HG02840 (cell line): ENCODE measurements around the gene EOMES.

ENCODE experiments used
- ATAC-seq: cut with Tn5 transposase; IDR thresholded peaks from one replicate; pipeline ENCODE4 v1.9.1; 2021; ENCODE audit warnings: mild to moderate bottlenecking, moderate library complexity, moderate number of reproducible peaks; ENCODE audit not compliant: unreplicated experiment, low FRiP score

EOMES gene

DNA sequence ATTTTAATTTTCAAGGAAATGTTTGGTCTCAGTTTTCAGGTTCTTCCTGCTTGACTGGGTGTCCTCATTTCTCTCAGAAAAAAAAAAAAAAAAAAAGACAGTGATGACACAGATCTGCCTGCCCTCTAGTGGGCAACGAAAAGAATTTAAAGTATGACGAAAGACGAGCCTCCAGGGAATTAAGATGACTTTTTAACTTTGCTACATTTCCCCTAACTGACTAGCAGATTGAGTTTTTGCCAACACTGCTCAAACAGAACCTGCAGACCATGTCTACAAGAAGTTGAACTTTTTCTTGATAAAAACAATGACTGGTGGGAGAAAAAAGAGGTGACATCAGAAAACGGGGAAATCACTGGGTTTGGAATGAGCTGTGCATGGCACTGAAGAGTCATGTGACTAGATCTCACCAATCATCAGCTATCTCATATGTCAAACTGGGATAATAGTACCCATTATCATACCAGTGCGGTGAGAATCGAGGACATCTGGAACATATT is 40.8 kb downstream of the EOMES start:
- no peak for ATAC-seq

DNA sequence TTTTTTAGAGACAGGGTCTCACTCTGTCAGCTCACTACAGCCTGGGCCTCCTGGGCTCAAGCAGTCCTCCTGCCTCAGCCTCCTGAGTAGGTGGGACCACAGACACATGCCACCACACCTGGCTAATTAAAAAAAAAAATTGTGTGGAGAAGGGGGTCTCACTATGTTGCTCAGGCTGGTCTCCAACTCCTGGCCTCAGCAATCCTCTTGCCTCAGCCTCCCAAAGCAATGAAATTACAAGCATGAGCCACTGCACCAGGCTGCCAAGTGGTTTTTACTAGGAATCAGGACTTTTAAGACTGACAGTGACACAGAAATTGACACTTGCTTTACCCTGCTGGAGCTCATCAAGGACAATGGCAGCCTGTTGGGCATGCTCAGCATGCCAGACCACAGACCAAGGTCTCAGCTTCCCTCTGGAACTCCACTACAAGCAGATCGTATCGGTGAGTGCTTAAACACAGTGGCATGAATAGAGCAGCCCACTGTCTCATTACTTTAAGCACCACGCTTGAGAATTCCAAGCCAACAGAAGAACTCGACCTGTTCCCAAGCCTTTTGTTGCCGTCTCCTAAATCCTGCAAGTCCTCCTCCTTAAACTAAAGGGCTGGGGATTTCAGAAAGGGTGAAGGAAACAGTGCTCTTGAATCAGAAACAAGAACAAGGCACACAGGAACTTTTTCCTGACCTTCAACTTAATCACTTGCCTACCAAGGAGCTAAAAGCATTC is 41.4 kb downstream of the EOMES start:
- ATAC-seq = no peak

DNA sequence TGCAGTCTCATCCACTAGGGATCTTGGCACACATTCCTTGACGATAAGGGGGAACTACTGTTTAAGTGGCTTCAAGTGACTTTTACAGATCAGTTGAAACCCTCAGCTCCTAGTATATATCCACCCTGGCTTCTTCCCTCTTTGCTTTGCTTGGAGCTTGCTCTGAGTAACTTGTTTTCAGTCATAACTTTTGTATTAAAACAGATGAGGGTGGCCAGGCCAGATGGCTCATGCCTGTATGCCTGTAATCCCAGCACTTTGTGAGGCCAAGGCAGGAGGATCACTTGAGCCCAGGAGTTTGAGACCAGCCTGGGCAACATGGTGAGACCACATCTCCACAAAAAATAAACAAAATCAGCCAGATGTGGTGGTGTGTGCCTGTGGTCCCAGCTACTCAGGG is 42.4 kb downstream of the EOMES start:
- ATAC-seq = no peak

DNA sequence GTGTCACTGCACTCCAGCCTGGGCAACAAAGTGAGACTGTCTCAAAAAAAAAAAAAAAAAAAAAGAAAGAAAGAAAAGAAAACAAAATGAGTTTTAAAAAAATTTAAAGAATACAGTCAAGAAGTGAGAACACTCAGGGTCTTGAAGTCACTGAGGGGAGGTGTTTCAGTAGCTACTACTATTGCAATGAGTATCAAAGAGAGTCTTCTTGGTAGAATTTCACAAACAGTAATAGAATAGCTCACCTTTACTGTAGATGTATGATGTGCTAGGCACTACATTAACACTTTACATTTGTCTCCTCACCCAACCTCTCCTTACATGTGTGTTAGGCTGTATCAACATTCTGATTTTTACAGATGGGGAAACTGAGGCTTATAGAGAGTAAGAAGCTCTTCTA is 43.9 kb downstream of the EOMES start:
- ATAC-seq = no peak

DNA sequence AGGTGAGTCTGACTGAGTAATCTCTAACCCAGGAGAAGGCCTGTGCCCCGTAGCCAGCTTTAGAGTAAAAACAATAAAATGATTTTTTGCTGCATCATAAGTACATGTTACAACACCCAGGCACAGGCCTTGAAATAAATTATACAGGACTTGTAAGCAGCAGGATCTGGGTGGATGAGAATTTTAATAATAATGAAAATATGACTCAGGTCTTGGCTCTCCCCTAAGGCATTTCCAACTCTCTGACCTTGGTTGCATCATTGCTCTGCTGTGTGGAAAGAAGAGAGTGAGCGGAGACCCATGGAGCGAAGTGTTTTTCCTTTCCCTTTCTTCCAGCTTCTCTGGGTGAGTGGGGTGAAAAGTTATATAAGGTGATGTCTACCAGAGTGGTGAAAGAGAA is 44.6 kb downstream of the EOMES start:
- no peak for ATAC-seq

DNA sequence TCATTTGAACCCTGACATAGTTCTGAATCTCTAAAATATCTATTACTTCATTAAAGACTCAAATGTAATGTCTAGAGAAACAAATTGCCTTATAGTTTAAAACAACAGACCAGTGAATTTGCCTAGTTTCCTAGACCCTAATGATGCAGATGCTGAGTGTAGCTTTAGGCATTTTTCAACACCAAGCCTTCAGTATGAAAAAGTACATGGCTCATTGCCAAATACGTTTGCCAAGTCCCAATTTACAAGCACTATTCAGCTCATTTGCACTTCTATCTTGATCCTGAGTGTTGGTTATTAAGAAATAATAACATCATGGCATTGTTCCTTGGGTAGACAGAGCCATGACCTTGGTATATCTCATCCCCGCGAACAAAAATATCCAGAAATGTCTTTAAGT is 46.8 kb downstream of the EOMES start:
- ATAC-seq = no peak

DNA sequence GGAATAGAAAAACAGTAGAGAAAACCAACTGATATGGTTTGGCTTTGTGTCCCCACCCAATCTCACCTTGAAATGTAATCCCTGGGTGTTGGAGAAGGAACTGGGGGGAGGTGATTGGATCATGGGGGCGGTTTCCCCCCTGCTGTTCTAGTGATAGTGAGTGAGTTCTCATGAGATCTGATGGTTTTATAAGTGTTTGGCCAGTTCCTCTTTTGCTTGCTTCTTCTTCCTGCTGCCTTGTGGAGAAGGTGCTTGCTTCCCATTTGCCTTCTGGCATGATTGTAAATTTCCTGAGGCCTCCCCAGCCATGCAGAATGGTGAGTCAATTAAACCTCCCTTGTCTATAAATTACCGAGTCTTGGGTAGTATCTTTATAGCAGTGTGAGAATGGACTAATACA is 48.4 kb downstream of the EOMES start:
- no peak for ATAC-seq

DNA sequence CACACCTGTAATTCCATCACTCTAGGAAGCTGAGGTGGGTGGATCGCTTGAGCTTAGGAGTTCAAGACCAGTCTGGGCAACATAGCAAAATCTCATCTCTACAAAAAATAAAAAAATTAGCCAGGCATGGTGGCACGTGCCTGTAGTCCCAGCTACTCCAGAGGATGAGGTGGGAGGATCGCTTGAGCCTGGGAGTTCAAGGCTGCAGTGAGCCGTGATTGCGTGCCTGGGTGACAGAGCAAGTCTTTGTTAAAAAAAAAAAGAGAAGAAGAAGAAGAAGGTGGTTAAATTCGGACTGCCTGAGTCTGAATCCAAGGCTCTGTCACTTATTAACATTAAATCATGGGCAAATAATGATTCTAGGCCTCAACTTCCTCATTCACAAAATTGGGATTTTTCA is 51.0 kb downstream of the EOMES start:
- ATAC-seq = no peak

DNA sequence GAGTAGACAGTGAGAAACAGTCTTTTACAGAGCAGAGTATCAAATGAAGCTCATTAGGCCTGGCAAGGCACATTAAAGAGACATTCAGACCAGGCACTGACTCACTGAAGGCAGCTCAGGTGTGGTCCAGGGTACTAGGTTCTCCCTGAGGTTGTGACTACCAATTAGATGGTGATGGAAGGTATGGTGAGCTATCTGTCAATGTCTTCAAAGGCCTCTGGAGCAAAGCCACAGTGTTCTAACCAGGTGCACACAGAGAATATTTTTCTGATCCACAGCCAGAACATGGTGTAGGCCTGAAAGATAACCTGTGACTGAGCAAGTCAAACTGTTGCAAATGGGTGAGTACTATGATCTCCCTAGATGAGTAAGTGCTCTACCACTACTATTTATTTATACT is 51.5 kb downstream of the EOMES start:
- no peak for ATAC-seq

DNA sequence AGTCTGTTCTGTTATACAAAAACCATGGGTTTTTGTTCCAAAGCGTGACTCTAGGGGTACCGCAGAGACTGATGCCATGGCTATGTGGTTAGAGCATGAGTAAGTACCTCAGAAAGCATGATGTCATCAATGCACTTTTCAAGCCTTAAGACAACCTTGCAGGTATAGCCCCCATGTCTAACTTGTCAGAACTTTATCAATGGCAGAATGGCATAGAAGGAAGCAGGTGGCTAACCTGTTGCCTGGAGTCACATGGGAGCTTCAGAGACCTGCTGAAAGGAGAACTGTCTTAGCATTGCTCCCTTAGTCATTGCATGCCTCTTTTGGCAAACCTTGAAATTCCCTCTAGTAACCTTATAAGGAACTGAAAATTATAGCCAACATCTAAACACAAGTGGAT is 52.5 kb downstream of the EOMES start:
- ATAC-seq = no peak

DNA sequence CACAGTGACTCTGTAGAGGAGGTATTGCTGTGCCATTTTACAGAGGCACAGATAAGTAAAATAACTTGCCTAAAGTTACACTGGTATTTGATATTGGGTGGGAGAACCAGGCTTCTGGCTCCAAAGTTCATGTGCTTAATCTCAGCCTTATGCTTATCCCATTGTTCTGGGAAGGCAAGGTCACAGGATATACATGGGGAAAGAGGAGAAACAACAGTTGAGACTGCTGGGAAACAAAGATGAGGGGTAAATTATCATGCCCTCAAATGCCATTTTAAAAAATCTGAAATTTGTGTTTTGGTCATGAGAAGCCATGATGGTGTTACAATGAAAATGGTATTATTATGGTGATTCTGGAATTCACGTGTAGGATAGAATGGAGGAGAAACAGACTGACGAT is 54.4 kb downstream of the EOMES start:
- no peak for ATAC-seq

DNA sequence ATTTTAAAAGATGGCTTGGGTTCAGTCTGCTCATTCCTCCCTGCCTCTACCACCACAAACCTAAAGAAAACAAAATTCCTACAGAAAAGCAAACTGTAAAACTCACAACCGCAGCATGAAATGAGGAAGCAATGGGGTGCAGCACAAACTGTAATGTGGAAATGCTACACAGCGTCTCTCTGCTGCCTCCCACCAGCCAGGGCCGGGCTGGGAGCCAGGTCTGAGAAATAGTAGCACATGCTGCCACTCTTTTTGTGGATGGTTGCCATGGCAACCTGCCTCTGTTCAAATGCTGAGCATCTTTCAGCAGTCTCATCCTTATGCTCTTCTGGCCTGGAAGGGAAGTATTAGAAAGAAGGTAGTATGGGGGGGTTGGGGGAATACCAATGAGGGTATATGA is 55.4 kb downstream of the EOMES start:
- ATAC-seq = no peak

DNA sequence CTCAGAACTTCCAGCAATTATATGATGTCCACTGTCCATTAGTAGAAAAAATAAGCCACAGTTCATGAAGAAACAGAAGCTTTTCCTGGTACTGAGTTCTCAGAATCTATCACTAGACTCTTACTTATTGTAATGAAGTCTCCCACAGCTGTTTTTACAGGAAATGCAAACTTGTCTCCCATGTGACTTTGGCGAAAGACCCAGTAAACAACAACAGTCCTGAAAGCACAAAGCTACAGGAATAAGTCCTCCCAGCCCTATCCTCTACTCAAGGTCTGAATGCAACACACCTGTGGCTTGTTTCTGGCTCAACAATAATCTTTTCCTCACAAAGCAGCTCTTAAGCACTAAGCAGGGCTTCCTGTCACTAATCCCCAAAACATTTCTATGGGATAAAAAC is 55.9 kb downstream of the EOMES start:
- no peak for ATAC-seq
